ENCODE measurements around the gene SHISA5.

The SHISA5 gene

DNA sequence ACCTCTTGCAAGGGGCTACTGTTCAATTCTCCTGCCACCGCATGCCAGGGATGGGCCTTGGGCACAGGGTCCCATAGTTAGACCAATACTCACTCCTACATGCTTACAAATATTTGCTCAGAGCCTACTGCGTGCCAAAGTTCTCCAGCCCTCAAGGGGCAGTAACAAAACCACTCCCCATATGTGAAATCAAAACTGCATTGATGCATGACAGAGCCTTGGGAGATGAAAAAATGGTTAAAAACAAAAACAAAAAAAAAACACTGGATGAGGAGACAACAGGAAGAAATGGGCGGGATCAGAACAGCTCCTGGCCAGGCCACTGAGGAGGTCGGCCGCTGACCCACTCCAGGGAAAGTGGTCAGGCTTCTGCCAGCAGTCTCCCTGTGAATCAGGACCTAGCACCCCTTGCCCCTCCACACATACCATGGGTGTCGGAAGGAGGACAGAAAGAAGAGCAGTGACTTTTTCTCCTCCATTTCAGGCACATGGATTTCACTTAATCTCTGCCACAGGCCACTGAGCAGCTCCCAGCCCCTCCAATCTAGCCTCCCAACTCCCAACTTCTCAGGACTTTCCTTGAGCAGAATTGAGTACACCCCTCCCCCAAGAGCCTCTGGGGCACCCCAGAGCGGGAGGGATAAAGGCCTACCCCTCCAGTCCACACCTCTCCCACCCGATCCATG lies 76.9 kb downstream of the SHISA5 start:
- Histone ChIP-seq H3K36me3 (ENCODE audit: control insufficient read depth in 1 of 2, insufficient read depth in 2 of 2, low read length in 2 of 2) (peaks cover under 1 to 5% of the 10 kb centered on the region in 2 donors), H3K27me3 (ENCODE audit: low read depth, low read length) (no peaks in the 10 kb centered on the region), H3K9me3 (ENCODE audit: control insufficient read depth in 1 of 2, low read length in 2 of 2) (no peaks in the 10 kb centered on the region), H3K4me1 (ENCODE audit: control insufficient read depth in 1 of 2, insufficient read depth in 2 of 2, low read length in 2 of 2) (peaks cover 24 to 71% of the 10 kb centered on the region in 2 donors), H3K27ac (ENCODE audit: low read length) (peak overlapping the region; percentile 84), H3K4me3 (ENCODE audit: low read depth in 1 of 2, low read length in 2 of 2) (peak overlapping the region; percentile 55 to 73)

GRCh38 chr3:48426401-48426909 lies 77.5 kb downstream of the SHISA5 start:
- Histone ChIP-seq H3K36me3 (ENCODE audit: control insufficient read depth in 1 of 2, insufficient read depth in 2 of 2, low read length in 2 of 2) (peaks cover 0 to 5% of the 10 kb centered on the region in 2 donors), H3K4me1 (ENCODE audit: control insufficient read depth in 1 of 2, insufficient read depth in 2 of 2, low read length in 2 of 2) (peaks cover 24 to 72% of the 10 kb centered on the region in 2 donors), H3K27me3 (ENCODE audit: low read depth, low read length) (no peaks in the 10 kb centered on the region), H3K4me3 (ENCODE audit: low read depth in 1 of 2, low read length in 2 of 2) (peak overlapping the region; percentile 34 to 55), H3K9me3 (ENCODE audit: control insufficient read depth in 1 of 2, low read length in 2 of 2) (no peaks in the 10 kb centered on the region), H3K27ac (ENCODE audit: low read length) (peak overlapping the region; percentile 84)

DNA sequence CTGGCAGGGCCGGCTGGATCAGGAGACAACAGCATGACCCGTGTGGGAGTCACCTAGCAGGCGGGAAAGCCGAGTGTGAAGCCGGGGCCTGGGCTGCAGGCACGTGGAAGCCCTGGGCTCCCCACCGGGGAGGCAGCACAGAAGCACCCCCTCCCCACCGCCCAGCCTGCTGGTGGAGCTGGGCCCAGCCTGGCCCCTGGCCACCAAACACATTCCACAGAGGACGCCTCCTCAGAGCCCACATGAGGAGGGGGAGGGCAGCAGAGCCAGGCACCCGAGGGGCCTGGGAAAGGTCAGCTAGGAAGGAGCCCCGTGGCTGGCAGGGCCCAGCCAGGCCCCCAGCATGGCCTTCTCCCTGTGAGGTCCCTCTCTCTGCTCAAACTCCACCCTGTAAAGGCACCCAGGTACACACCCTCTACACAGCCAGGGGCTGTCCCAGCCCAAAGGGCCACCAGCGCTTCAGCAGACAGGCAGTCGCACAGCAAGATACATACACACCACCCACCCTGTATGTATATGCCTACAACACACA lies 78.6 kb downstream of the SHISA5 start:
- H3K4me1 ChIP-seq (ENCODE audit: control insufficient read depth in 1 of 2, insufficient read depth in 2 of 2, low read length in 2 of 2), result peaks cover 22 to 70% of the 10 kb centered on the region in 2 donors
- peaks cover 0 to 5% of the 10 kb centered on the region in 2 donors for H3K36me3 ChIP-seq (ENCODE audit: control insufficient read depth in 1 of 2, insufficient read depth in 2 of 2, low read length in 2 of 2)
- H3K27me3 ChIP-seq (ENCODE audit: low read depth, low read length), result no peaks in the 10 kb centered on the region
- H3K9me3 ChIP-seq (ENCODE audit: control insufficient read depth in 1 of 2, low read length in 2 of 2), result no peaks in the 10 kb centered on the region
- H3K4me3 ChIP-seq (ENCODE audit: low read depth in 1 of 2, low read length in 2 of 2), result no peak overlapping the region
- no peak overlapping the region for H3K27ac ChIP-seq (ENCODE audit: low read length)

- peaks cover 18 to 64% of the 10 kb centered on the region in 2 donors for H3K4me1 ChIP-seq (ENCODE audit: control insufficient read depth in 1 of 2, insufficient read depth in 2 of 2, low read length in 2 of 2)
- no peaks in the 10 kb centered on the region for H3K27me3 ChIP-seq (ENCODE audit: low read depth, low read length)
- H3K27ac ChIP-seq (ENCODE audit: low read length), result no peak overlapping the region
- no peak overlapping the region for H3K4me3 ChIP-seq (ENCODE audit: low read depth in 1 of 2, low read length in 2 of 2)
- peaks cover 3 to 15% of the 10 kb centered on the region in 2 donors for H3K36me3 ChIP-seq (ENCODE audit: control insufficient read depth in 1 of 2, insufficient read depth in 2 of 2, low read length in 2 of 2)
- H3K9me3 ChIP-seq (ENCODE audit: control insufficient read depth in 1 of 2, low read length in 2 of 2), result no peaks in the 10 kb centered on the region
These were observed 79.9 kb downstream of the SHISA5 start for GRCh38 chr3:48423883-48424695.

- peaks cover 18 to 63% of the 10 kb centered on the region in 2 donors for H3K4me1 ChIP-seq (ENCODE audit: control insufficient read depth in 1 of 2, insufficient read depth in 2 of 2, low read length in 2 of 2)
- no peak overlapping the region for H3K4me3 ChIP-seq (ENCODE audit: low read depth in 1 of 2, low read length in 2 of 2)
- no peaks in the 10 kb centered on the region for H3K27me3 ChIP-seq (ENCODE audit: low read depth, low read length)
- no peak overlapping the region for H3K27ac ChIP-seq (ENCODE audit: low read length)
- no peaks in the 10 kb centered on the region for H3K9me3 ChIP-seq (ENCODE audit: control insufficient read depth in 1 of 2, low read length in 2 of 2)
- peaks cover 5 to 21% of the 10 kb centered on the region in 2 donors for H3K36me3 ChIP-seq (ENCODE audit: control insufficient read depth in 1 of 2, insufficient read depth in 2 of 2, low read length in 2 of 2)
These were observed 80.6 kb downstream of the SHISA5 start for GRCh38 chr3:48423241-48423882.

DNA sequence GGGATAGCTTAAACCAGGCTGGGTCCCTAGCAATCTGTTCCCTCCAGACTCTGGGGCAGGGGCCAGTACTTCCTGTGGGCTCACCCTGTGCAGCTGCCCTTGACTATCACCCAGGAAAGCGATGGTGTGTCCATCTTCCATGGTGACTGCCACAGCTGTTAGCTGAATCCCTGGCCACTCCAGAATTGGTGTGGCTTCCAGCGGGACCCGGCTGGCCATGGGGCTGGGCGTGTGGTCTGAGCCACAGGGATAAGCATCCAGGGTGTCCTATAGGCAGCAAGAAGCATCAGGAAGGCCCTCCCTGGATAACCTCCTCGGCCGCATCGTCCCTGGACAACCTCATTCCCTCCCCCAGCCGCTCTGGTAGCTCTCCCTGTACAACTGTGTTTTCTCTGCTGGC lies 81.3 kb downstream of the SHISA5 start:
- H3K4me1 ChIP-seq (ENCODE audit: control insufficient read depth in 1 of 2, insufficient read depth in 2 of 2, low read length in 2 of 2), result peaks cover 12 to 56% of the 10 kb centered on the region in 2 donors
- no peaks in the 10 kb centered on the region for H3K9me3 ChIP-seq (ENCODE audit: control insufficient read depth in 1 of 2, low read length in 2 of 2)
- no peak overlapping the region for H3K27ac ChIP-seq (ENCODE audit: low read length)
- no peaks in the 10 kb centered on the region for H3K27me3 ChIP-seq (ENCODE audit: low read depth, low read length)
- peaks cover 5 to 28% of the 10 kb centered on the region in 2 donors for H3K36me3 ChIP-seq (ENCODE audit: control insufficient read depth in 1 of 2, insufficient read depth in 2 of 2, low read length in 2 of 2)
- no peak overlapping the region for H3K4me3 ChIP-seq (ENCODE audit: low read depth in 1 of 2, low read length in 2 of 2)

GRCh38 chr3:48422272-48422671 lies 81.7 kb downstream of the SHISA5 start:
- Histone ChIP-seq H3K4me3 (ENCODE audit: low read depth in 1 of 2, low read length in 2 of 2) (no peak overlapping the region), H3K27me3 (ENCODE audit: low read depth, low read length) (no peaks in the 10 kb centered on the region), H3K4me1 (ENCODE audit: control insufficient read depth in 1 of 2, insufficient read depth in 2 of 2, low read length in 2 of 2) (peaks cover 12 to 52% of the 10 kb centered on the region in 2 donors), H3K36me3 (ENCODE audit: control insufficient read depth in 1 of 2, insufficient read depth in 2 of 2, low read length in 2 of 2) (peaks cover 5 to 32% of the 10 kb centered on the region in 2 donors), H3K9me3 (ENCODE audit: control insufficient read depth in 1 of 2, low read length in 2 of 2) (no peaks in the 10 kb centered on the region), H3K27ac (ENCODE audit: low read length) (no peak overlapping the region)

GRCh38 chr3:48420561-48420960 lies 83.4 kb downstream of the SHISA5 start:
- Histone ChIP-seq H3K27me3 (ENCODE audit: low read depth, low read length) (no peaks in the 10 kb centered on the region), H3K4me3 (ENCODE audit: low read depth in 1 of 2, low read length in 2 of 2) (no peak overlapping the region), H3K9me3 (ENCODE audit: control insufficient read depth in 1 of 2, low read length in 2 of 2) (no peaks in the 10 kb centered on the region), H3K27ac (ENCODE audit: low read length) (no peak overlapping the region), H3K4me1 (ENCODE audit: control insufficient read depth in 1 of 2, insufficient read depth in 2 of 2, low read length in 2 of 2) (peaks cover 0 to 35% of the 10 kb centered on the region in 2 donors), H3K36me3 (ENCODE audit: control insufficient read depth in 1 of 2, insufficient read depth in 2 of 2, low read length in 2 of 2) (peaks cover 5 to 45% of the 10 kb centered on the region in 2 donors)

DNA sequence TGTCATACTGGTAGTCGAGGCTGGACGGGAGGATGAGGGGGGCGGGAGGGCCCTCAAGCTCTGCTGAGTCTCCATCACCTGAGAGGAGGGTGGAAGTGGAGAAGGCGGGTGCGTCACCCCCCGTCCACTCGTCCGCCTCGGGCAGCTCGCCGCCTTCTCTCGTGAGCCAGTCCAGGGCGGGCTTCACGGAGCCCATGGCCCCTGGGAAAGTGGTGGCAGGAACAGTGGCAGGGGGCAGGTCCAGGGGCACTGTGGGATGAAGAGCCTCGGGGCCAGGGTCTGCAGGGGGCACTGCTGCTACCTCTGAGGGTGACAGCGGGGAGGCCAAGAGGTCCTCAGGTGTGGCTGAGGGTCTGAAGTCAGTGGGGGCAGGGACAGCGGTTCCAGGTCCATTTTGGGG lies 84.4 kb downstream of the SHISA5 start:
- H3K9me3 ChIP-seq (ENCODE audit: control insufficient read depth in 1 of 2, low read length in 2 of 2), result no peaks in the 10 kb centered on the region
- peaks cover 0 to 29% of the 10 kb centered on the region in 2 donors for H3K4me1 ChIP-seq (ENCODE audit: control insufficient read depth in 1 of 2, insufficient read depth in 2 of 2, low read length in 2 of 2)
- no peaks in the 10 kb centered on the region for H3K27me3 ChIP-seq (ENCODE audit: low read depth, low read length)
- no peak overlapping the region for H3K4me3 ChIP-seq (ENCODE audit: low read depth in 1 of 2, low read length in 2 of 2)
- H3K27ac ChIP-seq (ENCODE audit: low read length), result no peak overlapping the region
- H3K36me3 ChIP-seq (ENCODE audit: control insufficient read depth in 1 of 2, insufficient read depth in 2 of 2, low read length in 2 of 2), result peaks cover 5 to 55% of the 10 kb centered on the region in 2 donors

DNA sequence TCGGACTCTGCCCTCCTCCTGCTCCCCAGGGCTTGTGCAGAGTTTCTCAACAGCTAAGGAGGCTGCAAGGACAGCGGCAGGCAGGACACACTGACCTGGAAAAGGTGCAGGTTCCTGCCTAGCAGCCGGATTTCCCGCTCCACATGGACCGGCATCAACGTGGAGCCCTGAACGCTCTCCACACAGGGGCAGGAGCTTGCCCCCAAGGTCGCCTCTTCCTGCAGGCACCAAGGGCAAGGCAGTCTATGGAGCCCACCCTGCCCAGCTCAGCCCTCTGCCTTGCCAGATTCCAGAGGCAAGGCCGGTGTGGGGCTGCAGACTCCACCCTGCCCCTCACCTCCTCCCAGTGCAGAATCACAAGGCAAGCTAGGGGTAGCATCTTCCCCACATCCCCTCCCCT lies 84.8 kb downstream of the SHISA5 start:
- H3K4me1 ChIP-seq (ENCODE audit: control insufficient read depth in 1 of 2, insufficient read depth in 2 of 2, low read length in 2 of 2), result peaks cover 0 to 28% of the 10 kb centered on the region in 2 donors
- H3K4me3 ChIP-seq (ENCODE audit: low read depth in 1 of 2, low read length in 2 of 2), result no peak overlapping the region
- no peaks in the 10 kb centered on the region for H3K27me3 ChIP-seq (ENCODE audit: low read depth, low read length)
- no peaks in the 10 kb centered on the region for H3K9me3 ChIP-seq (ENCODE audit: control insufficient read depth in 1 of 2, low read length in 2 of 2)
- H3K27ac ChIP-seq (ENCODE audit: low read length), result no peak overlapping the region
- peaks cover 5 to 59% of the 10 kb centered on the region in 2 donors for H3K36me3 ChIP-seq (ENCODE audit: control insufficient read depth in 1 of 2, insufficient read depth in 2 of 2, low read length in 2 of 2)

DNA sequence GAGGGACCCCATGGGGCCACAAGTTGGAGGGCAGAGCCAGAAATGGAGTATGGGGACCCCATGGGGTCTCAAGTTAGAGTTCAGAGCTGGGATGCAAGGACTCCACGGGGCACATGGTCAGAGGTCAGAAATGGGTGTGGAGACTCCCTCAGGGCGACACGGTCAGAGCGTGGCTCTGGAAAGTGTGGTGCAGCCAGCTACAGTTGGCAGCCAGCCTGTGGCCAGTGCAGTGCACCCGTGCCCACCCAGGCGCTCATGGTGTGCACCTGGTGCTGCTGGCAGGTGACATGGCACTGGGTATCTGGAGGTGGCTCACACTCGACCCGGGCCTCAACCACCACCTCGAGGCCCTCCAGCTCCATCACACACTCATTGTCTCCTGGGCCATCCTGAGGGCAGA lies 85.3 kb downstream of the SHISA5 start:
- Histone ChIP-seq H3K9me3 (ENCODE audit: control insufficient read depth in 1 of 2, low read length in 2 of 2) (no peaks in the 10 kb centered on the region), H3K27ac (ENCODE audit: low read length) (no peak overlapping the region), H3K27me3 (ENCODE audit: low read depth, low read length) (no peaks in the 10 kb centered on the region), H3K4me1 (ENCODE audit: control insufficient read depth in 1 of 2, insufficient read depth in 2 of 2, low read length in 2 of 2) (peaks cover 0 to 24% of the 10 kb centered on the region in 2 donors), H3K36me3 (ENCODE audit: control insufficient read depth in 1 of 2, insufficient read depth in 2 of 2, low read length in 2 of 2) (peaks cover 5 to 60% of the 10 kb centered on the region in 2 donors), H3K4me3 (ENCODE audit: low read depth in 1 of 2, low read length in 2 of 2) (no peak overlapping the region)

Data from muscle layer of duodenum (tissue), 2 donors.